NCI-H2029 (cell line): Measurements from ENCODE around the gene PFKFB2.
A peak's percentile ranks its signal among the peaks of the same experiment; 100 is the strongest.

Experiments
- DNase-seq: peaks from one replicate; lab custom pipeline; 2025; lab: John Stamatoyannopoulos, UW

The PFKFB2 gene

GRCh38 chr1:207052911-207053769 is at the start of gene PFKFB2:
Gene PFKFB2, plus strand, starts transcription at chr1:207053275. Its CDS starts 1,443 bp downstream, at chr1:207054718.
- DNase-seq = peak; percentile 99

DNA sequence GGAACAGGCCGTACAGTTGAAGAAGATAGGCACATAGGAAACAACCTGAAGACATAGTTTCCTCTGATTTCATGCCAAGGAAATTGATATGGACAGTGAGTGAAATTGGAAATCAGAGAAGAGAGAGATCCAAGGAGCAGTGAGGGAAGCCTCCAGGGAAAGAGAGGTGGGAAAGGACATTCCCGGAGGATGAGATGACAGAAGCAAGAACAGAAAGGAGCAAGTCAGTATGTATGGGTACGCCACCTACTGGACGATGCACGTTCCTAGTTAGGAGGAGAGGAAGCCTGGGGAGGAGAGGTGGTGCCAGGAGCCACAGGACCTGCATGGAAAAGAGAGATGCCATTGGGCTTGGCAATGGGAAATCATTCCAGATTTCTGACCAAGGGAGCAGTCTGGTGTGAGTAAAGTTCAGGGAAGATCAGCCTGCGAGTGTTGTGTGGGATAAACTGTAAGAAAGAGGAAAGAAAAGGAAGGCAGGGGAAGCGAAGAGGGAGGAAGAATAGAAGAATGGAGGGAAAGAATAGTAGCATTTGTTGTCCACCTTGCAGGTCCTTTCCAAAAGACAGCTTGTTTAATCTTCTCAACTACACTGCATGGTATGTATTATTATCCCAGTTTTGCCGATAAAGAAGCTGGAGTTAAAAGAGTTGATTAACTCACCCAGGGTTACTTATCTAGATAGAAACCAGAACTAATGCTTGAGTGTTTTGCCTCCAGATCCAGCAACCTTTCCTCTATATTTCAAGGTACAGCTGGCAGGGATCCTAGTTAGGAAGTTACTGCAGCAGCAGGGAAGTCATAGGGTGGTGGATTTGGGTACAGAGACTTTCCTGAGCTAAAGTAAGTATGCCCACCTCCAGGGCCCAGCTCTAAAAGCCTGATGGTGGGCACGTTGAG is 47.9 kb upstream of the PFKFB2 start:
- peak; percentile 54 for DNase-seq

GRCh38 chr1:207006083-207006482 is 47.0 kb upstream of the PFKFB2 start:
- no peak for DNase-seq

GRCh38 chr1:207006914-207007313 is 46.2 kb upstream of the PFKFB2 start:
- DNase-seq = no peak

GRCh38 chr1:207007352-207008033 is 45.6 kb upstream of the PFKFB2 start:
- DNase-seq = no peak

GRCh38 chr1:207009182-207009850 is 43.8 kb upstream of the PFKFB2 start:
- DNase-seq = no peak

DNA sequence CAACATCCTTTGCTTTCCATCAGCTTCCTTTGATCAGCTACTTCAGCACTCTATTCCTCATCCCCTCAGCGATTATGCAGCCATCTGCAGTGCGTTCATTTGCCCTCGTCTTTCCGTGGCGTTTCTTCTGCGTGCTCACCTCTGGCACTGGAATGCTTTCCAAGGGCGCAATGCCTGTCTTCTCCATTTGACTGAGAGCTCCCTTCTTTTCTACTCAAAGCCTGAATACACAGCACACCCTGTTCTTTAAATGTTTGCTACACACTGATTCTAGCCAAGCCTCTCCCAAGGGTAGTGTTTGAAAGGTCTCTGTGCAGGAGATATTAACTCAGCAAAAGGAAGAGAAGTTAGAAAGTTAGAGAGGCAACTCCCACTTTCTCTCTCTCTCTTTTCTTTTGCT is 43.1 kb upstream of the PFKFB2 start:
- DNase-seq = no peak

- DNase-seq = no peak
These were observed 42.3 kb upstream of the PFKFB2 start for GRCh38 chr1:207010726-207011125.

DNA sequence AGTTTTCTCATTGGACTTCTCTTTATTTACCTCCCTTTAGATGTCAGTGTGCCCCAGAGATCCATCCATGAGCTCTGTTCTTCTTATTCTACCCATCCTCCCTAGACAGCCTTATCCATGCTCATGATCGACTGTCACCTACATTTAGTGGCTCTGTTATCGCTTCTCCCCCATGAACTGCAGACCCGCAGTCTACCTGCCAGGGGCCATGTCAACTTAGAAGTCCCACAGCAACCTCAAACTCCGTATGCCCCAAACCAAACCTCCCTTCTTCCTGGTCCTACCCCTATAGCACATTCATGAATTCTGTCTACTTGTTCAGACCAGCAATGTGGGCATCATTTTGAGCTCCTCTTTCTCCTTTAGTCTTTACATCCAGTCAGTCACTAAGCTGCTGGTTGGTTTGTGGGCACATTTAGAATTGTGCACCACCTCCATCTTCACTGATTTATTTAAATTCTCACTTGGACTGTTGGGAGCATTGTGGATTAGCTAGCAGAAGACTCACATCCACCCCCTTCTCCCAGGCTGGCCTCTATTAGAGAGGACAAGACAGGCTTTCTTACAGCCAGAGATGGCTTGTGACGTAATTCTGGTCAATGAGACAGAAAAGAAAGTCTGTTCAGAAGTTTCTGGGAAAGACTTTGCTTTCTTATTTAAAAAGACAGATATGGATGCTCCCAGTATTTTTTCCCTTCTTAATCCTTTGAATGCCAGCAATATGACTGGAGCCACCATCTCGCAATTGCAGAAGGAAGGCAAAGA is 39.6 kb upstream of the PFKFB2 start:
- DNase-seq = no peak

GRCh38 chr1:207014728-207015127 is 38.3 kb upstream of the PFKFB2 start:
- no peak for DNase-seq

DNA sequence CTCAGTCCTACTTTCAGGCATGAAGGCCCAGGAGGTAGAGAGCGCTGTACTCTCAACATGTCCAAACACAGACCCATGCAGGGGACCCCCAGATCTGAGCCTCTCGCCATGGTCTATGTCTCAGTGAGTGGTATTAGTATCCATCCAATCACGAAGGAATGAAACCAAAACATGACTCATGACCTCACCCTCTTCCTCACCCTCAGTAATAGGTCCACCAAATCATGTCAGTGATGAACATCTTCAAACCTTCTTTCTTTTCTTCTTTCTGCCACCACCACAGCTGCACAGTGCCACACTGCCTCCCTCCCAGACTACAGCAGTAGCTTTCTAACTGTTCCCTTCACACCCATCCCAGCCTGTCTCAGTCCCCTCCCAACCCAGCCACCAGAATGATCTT is 37.3 kb upstream of the PFKFB2 start:
- DNase-seq = no peak

GRCh38 chr1:207017615-207018559 is 35.2 kb upstream of the PFKFB2 start:
- DNase-seq = peak; percentile 29

DNA sequence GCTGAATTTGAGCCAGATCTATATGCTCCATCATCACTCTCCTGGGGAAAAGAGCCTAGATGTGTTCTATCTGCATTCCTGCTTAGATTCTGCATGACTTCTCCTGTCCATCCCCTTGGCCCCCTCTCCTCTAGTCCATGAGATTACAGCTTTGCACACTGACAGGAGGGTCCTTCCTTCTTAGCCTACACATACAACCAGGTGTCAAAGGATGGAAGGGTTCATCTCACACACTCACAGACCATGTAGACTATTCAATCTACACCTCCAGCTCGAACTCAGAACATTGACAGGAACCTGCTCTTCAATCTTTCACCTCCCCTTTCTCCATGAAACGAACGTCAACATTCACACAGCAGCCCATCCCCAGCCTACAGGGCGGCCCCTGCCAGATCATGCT is 34.4 kb upstream of the PFKFB2 start:
- no peak for DNase-seq

- no peak for DNase-seq
These were observed 33.9 kb upstream of the PFKFB2 start for GRCh38 chr1:207019161-207019560.

GRCh38 chr1:207019661-207020060 is 33.4 kb upstream of the PFKFB2 start:
- no peak for DNase-seq

DNA sequence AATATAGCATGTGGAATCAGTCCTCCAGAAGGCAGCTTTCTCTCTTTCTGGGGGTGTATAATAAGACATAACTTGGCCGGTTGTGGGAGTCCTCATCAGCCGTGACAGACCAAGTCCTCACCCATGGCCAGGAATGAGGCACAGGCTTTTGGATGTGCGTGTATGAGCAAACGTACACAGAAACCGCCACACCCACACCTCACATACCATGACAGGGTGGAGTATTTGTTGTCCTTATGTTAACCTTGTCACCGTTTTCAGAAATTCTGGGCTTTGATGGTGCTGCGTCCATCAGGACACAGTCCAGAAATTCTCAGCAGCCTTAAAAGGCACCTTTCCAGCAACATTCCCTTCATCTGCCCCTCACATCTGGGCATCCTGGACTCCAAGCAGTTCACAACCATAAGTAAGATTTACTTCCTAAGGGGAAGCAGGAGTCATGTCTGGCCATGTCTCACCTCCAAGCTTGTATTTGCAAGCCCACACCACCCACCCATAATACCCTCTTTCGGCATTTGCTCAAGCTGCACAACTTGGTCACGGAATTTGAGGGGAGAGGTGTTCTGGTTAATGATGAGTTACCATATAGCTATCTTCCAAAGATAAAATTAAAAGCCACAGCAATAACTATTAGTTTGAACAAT is 32.9 kb upstream of the PFKFB2 start:
- DNase-seq = no peak

DNA sequence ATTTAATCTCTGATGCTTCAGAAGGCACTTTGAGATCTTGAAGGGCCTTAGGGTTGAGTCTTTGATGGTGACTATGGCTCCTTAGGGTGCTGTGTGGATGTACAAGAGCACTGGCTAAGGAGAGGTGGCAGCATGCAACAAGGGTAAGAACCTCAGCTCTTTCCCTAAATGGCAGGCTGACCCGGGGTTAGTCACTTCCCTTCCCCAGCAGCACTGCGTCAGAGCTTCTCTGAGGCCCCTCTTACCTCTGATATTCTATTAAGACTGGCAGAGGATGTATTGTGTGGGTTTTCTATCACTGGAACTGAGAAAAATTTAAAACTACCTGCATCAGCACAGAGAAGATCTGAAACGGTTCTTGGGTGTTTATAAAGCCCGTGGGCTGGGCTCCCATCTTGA is 32.4 kb upstream of the PFKFB2 start:
- no peak for DNase-seq

DNA sequence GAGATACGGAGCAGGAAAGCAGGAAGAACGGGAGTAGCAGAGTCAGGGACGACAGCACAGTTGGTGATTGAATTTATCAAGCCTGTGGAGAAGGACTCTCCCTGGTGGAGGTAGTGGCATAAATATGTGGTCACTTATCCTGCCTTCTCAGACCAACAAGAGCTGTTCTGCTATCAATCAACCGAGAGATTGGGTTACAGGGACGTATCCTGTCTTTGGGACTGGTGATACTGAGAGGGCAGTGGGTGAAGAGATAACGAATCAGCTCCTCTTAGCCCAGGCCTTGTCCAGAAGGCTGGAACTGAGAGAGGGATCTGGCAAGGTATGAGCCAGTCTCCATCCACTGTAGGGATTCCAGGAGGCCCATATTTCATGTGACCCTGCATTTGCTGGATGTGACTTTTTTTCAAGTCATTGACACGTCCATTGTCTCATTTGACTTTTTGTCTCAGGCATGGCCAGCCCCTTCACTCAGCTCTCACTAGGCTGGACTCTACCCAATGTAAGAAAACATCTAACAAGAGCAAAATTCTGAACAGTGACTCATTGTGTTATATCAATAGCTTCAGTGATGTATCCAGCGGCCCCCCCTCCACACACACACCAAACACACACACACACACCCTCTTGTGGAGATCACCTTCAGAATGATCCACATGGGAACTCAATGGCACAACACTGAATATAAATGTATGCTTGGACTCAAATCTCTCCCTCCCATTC is 31.8 kb upstream of the PFKFB2 start:
- DNase-seq = no peak
